ENCODE results near the gene COPG1. TPM values are rescaled to one million over a fixed set of nuclear protein-coding genes. Genes with fewer than 3 reads are reported as not detected.

Gene COPG1
- total RNA-seq, 1 donor from 2014 or later: 224 TPM

- TF ChIP-seq CTCF (IDR thresholded peaks at IDR 0.05): no peak
These were observed 71.5 kb downstream of the COPG1 start for GRCh38 chr3:129320825-129321487.

GRCh38 chr3:129321887-129322286 is 72.5 kb downstream of the COPG1 start:
- Histone ChIP-seq H3K9me3 (no peaks in the 10 kb centered on the region), H3K27me3 (no peaks in the 10 kb centered on the region), H3K36me3 (peaks cover 7 to 19% of the 10 kb centered on the region in 2 donors), H3K4me3 (no peak overlapping the region), H3K4me1 (peaks cover 3 to 4% of the 10 kb centered on the region in 2 donors), H3K27ac (no peak overlapping the region)
- DNase-seq (ENCODE audit: low spot score in 2 of 2): peak in 1 of 2 donors; percentile 57
- intact Hi-C loops (cut with DNase I): no loop called here
- no peak for TF ChIP-seq CTCF (IDR thresholded peaks at IDR 0.05)

More at GRCh38 chr3:129320825-129321487, 71.5 kb downstream of the COPG1 start:
- no peaks in the 10 kb centered on the region for H3K27me3 ChIP-seq
- peaks cover 5 to 6% of the 10 kb centered on the region in 2 donors for H3K4me1 ChIP-seq
- peaks cover 7 to 19% of the 10 kb centered on the region in 2 donors for H3K36me3 ChIP-seq
- H3K27ac ChIP-seq: no peak overlapping the region
- no peaks in the 10 kb centered on the region for H3K9me3 ChIP-seq
- peak in 1 of 2 donors; percentile 49 for DNase-seq (ENCODE audit: low spot score in 2 of 2)
- intact Hi-C loops (cut with DNase I): no loop called here
- no peak overlapping the region for H3K4me3 ChIP-seq

- no peak for DNase-seq (ENCODE audit: low spot score in 2 of 2)
- Histone ChIP-seq H3K36me3 (peaks cover 7 to 19% of the 10 kb centered on the region in 2 donors), H3K4me1 (no peaks in the 10 kb centered on the region), H3K4me3 (no peak overlapping the region), H3K27ac (no peak overlapping the region), H3K9me3 (no peaks in the 10 kb centered on the region), H3K27me3 (no peaks in the 10 kb centered on the region)
- intact Hi-C loops (cut with DNase I): no loop called here
- TF ChIP-seq CTCF (IDR thresholded peaks at IDR 0.05): no peak
These were observed 74.4 kb downstream of the COPG1 start for GRCh38 chr3:129323651-129324294.

GRCh38 chr3:129324855-129325254 is 75.4 kb downstream of the COPG1 start:
- no peak for DNase-seq (ENCODE audit: low spot score in 2 of 2)
- intact Hi-C loops (cut with DNase I): no loop called here
- Histone ChIP-seq H3K4me3 (no peak overlapping the region), H3K36me3 (peaks cover 7 to 19% of the 10 kb centered on the region in 2 donors), H3K27me3 (no peaks in the 10 kb centered on the region), H3K4me1 (no peaks in the 10 kb centered on the region), H3K9me3 (no peaks in the 10 kb centered on the region), H3K27ac (no peak overlapping the region)
- no peak for TF ChIP-seq CTCF (IDR thresholded peaks at IDR 0.05)

GRCh38 chr3:129325383-129325782 is 76.0 kb downstream of the COPG1 start:
- intact Hi-C loops (cut with DNase I): no loop called here
- H3K9me3 ChIP-seq: no peaks in the 10 kb centered on the region
- no peaks in the 10 kb centered on the region for H3K4me1 ChIP-seq

More at GRCh38 chr3:129325383-129325782, 76.0 kb downstream of the COPG1 start:
- no peak for TF ChIP-seq CTCF (IDR thresholded peaks at IDR 0.05)
- no peak for DNase-seq (ENCODE audit: low spot score in 2 of 2)
- H3K27me3 ChIP-seq: no peaks in the 10 kb centered on the region
- H3K36me3 ChIP-seq: peaks cover 7 to 19% of the 10 kb centered on the region in 2 donors
- H3K4me3 ChIP-seq: no peak overlapping the region
- H3K27ac ChIP-seq: no peak overlapping the region

Data from ascending aorta (tissue), 2 donors.